ENCODE results near the gene PPT2.
"Not testable (repeated sequence)": the region's sequence is repeated elsewhere in the genome, so short reads cannot be mapped to it uniquely, and the experiment has no call there.

Gene PPT2

DNA sequence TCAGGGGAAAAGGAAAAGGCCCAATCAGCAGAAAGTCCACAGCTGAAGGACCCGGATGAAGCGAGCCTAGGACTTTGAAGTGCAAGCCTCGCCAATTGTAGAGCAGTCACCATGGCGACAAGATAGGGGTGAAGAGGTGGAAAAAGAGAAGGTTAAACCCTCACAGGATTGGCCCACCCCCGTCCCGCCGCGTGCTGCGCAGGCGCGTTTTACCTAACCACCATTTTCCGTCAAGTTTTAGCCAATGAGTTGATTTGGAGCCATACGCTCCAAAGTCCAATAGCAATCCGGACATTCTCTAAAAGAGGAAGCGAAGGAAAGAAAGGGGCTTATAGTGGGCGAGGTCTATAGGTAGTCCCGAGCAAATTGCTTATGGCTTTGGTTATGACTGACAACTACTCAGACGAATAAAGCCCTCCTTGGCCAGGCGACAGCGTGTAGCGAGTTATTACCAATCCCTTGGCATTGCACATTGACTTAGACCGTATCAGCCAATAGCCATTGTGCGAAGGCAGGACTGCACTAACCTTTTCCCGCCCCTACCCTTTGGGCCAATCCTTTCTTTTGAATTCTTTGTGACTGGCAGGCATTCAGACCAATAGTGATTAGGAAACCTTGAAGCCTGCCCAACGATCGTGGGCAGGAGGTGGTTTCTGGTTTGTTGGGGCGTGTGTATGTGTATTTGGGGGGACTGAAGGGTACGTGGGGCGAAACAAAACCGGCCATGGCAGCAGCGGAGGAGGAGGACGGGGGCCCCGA lies 24.0 kb downstream of the PPT2 start, which contains the start of gene RNF5:
TSS of gene RNF5 (plus strand) at position 618 of the 759 bp plus-strand sequence. CDS start at position 725, 107 bp downstream.
- DNase-seq, result peak; percentile 91

DNA sequence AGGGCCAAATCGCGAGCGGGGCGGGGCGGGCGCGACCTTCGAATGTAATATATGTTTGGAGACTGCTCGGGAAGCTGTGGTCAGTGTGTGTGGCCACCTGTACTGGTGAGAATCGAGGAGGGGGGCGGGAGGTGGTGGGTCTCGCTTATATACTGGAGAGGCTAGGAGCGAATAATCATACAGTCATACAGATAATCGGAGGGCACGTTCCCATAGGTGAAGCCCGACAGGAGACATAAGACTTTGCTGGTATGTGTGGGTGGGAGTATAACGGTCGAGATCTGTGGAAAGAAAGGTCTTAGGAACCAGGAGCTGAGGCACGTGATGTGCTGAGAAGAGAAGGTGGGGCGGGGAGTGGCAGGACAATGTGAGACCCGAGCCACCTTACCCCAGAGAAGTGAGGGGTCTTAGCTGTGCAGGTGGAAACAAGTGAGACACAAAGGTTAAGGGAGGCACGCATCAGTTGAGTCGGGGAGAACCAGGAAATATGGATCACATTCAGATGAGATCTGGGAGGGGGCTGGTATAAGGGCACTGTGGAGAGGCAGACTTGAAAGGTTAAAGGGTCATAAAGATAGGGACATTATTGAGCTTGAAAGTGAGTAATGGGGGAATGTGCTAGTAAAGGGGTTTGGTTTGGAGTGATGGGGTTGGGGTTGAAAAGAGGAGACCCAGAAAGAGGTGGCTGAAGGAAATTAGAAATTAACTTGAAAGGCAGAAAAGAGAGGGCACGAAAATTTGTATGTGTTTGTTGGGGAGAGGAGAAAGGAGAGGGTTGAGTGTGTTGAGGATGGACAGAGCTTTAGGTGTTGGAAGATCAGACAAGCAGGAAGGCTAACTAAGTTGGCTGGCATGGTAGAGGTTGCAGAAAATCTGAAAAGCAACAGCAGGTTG lies 24.9 kb downstream of the PPT2 start:
- no peak for DNase-seq

- DNase-seq, result no peak
Observed at GRCh38 chr6:32179766-32180405, 25.9 kb downstream of the PPT2 start.

GRCh38 chr6:32181148-32181702 lies 27.3 kb downstream of the PPT2 start:
- DNase-seq, result no peak

DNA sequence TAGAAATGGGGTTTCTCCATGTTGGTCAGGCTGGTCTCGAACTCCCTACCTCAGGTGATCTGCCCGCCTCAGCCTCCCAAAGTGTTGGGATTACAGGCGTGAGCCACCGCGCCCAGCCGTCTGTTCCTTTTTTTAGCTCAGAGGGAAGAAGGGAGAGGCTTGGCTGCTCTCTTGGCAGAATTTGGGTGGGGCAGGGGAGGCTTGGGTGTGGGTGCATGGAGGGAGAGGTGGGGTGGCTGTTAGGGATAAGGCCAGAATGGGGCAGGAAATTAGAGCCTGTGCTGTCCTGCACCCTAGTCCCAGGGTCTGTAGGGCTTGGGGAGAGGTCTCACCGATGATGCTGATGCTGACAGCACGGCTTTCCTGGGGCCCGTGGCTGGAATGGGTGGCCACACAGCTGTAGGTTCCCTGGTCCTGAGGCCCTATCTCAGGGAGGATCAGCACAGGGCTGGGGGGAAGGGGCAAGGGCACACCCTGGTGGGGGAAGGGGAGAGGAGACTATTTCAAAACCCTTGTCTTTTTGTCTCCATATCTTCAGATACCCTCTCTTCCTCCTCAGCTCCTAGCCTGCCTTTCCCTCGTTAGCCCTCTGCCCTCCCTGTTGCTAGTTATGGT lies 28.1 kb downstream of the PPT2 start:
- DNase-seq, result no peak

DNA sequence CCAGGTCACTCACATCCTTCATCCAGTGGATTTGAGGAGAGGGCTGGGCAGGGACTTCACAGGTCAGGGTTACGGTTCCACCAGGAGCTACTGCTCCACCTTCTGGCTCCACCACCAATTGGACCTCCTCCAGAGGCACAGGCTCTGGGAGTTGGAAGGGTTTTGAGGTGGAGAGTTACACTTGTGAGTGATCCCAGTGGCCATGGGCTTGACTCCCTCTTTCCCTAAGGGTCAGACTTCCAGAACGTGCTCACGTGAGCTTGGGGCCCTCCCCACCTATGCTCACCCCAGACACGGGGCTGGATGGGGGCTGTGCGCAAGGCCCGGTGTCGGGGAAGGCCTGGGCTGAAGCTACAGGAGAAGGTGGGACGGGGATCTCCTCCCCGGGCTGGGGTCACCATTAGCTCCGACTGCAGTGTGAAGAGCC lies 28.6 kb downstream of the PPT2 start:
- no peak for DNase-seq

DNA sequence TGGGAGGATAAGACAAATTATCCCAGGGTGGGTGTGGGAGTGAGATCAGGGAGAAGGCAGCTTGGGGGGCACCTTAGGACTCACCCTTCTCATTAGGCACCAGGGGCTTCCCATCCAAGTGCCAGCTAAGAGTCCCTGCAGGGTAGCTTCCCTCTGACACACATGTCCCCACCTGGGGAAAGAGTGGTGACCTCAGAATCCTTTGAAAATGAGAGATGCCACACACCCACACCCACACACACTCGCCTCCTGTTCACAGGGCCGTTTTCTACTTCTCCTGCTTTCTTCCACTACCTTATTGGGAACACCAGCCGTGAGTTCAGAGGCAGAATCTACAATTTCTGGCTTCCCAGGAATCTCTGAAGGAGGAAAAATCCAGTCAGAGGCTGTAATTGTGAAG lies 29.1 kb downstream of the PPT2 start:
- DNase-seq, result no peak

- no peak for DNase-seq
Observed at GRCh38 chr6:32183483-32184083, 29.6 kb downstream of the PPT2 start.

- DNase-seq, result no peak
Observed at GRCh38 chr6:32184084-32184640, 30.2 kb downstream of the PPT2 start, which contains the start of gene AGER. AGER (minus strand) TSS chr6:32184253; CDS start chr6:32184222, 31 bp downstream.

DNA sequence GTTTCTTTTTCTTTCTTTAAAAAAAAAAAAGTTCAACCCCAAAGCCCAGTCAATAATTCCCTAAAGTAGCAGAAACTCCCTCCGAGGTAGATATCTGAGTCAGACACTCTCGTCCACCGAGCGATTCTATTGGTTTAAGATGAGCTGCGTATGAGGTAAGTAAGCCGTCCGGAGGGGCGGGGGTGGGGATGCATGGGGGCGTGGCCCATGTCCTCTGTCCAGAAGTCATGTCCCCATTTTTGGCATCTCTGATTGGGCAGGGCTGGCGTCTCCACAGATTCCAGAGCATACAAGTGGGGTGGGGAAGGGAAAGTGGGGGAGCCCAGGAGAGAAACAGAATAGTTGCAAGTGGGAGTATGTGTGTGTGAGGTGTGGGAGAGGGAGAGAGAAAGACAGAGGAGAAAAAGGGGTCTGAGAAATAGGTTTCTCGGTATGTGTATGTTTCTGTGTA lies 31.8 kb downstream of the PPT2 start:
- peak; percentile 76 for DNase-seq

DNA sequence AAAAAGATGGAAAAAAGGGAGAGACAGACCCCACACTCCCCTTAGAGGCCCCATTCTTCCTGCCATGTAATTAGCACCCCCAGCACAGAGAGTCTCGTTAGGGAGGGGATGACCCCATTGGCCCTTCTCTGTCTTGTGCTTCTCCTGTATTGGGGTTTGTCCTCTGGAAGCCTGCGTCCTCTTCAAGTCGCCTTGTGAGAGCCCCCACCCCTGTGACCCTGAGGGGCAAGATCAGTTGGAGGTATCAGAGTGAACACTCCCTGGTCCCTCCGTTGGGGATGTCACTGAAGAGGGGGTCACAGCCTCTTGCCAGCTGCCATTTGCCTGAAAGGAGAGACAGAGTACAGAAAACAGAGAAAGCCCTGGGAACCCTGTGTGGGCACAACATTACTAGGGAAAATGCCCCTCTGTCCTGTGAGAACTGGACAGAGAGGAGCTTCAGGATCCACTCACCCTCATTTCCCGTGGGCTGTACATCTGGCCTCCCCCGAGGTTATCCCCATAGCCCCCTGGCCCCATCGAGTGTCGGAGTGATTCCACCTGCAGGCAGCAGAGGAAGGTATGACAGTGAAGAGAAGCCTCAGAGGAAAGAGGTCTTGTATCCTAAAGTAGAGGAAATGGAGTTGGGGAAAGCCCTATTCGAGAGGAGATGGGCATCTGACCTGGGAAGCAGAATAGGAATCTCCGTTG lies 32.4 kb downstream of the PPT2 start:
- not testable (repeated sequence) for DNase-seq

DNA sequence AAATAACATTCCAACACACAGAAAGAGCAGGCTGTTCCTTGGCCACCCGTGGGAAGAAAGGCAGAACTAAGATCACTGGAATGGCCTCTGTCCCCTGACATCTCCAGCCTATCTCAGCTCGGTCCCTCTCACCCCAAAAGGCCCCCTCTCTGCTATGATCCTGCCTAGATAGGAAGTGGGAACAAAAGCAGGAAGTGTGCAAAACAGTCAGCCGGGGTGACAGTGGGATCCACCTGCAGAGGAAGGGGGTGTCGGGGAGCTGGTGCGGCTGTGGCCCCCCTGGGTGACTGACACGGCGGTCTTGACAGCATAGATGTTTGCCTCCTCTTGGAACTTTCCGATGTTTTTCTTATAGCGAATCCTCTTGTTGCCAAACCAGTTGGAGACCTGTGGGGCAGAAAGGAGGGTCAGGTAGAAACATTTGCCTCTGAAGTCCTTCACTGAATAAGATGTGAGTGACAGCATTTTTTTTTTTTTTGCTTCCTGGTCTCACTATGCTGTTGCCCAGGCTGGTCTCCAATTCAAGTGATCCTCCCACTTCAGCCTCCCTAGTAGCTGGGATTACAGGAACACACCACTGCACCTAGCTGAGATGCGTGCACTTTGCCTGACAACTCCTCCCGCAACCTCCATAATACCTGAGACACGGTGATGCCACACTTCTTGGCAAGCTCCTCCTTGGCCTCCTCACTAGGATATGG lies 33.2 kb downstream of the PPT2 start:
- DNase-seq, result no peak

DNA sequence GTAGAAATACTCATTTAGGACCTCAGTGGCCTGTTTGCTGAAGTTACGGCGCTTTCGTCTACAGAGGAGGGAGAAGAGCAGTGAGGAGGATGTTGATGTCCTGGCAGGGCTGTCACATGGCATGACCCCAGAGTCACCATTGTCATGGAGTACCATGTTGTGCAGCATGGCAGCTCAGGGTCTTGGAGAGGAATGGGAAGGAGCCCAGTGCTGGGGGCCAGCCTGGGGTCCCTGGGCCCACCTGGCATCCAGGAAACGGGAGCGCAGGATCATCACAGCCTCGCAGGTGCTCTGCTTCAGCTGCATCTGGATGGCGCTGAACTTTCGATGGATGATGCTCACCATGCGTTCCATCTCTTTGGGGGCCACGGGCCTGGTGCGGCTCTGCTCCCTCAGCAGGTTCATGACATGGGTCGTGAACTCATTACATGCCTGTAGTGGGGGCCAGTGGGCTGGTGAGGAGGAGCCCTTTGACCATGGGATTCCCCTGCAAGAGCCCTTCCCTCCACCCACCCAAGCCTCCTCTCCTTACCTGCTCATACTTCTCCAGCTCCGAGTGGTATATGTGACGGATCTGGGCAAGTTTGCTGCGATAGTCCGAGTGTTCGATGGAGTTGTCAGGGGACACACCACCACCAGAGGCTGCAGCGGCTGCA lies 33.9 kb downstream of the PPT2 start:
- not testable (repeated sequence) for DNase-seq

DNA sequence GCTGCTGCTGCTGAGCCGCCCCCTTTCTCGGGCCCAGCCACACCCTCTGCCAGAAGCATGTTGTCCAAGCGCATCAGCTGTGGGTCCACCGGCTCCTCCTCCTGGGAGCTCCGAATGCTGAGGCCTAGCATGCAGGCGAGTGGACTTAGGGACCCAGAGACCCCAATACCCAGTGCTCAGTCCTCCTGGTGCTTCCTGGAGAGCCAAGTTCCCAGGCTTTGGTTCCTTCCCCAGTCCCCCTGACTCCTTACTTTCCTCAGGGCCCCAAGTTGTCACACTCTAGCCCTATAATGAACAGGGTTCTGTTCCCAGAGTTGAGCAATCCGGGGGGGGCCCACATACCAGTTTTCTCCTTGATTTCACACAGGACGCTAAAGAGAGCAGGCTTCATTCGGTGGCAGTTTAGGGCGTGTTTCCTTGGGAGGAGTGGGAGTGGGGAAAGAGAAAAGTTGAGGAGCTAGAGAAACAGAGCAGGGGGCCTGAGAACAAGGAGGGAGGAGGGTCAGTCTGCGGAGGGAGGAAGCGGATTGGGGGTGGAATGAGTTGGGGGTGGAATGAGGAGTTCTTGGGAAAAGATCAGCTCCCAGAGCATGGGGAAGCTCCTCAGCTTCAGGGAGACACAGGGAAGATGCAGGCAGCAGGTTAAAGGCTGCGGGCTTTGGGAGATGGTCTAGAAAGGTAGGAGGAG lies 34.6 kb downstream of the PPT2 start:
- no peak for DNase-seq

- DNase-seq, result no peak
Observed at GRCh38 chr6:32189069-32189741, 35.3 kb downstream of the PPT2 start.

DNA sequence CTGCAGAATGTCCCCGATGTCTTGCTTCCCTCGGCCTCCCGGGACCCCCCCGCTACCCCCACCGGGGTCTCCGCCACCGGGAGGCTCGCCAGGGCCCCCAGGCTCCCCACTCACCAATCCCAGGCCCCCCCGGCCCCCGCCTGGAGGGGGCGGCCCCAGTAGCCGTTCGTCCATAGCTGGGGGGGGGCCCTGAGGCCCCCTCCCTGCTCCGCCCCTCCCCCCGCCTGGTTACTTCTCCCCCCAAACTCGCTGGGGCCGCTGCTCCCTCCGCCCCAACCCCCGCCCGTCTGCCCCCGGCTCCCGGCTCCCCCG lies 35.8 kb downstream of the PPT2 start:
- DNase-seq, result no peak

DNA sequence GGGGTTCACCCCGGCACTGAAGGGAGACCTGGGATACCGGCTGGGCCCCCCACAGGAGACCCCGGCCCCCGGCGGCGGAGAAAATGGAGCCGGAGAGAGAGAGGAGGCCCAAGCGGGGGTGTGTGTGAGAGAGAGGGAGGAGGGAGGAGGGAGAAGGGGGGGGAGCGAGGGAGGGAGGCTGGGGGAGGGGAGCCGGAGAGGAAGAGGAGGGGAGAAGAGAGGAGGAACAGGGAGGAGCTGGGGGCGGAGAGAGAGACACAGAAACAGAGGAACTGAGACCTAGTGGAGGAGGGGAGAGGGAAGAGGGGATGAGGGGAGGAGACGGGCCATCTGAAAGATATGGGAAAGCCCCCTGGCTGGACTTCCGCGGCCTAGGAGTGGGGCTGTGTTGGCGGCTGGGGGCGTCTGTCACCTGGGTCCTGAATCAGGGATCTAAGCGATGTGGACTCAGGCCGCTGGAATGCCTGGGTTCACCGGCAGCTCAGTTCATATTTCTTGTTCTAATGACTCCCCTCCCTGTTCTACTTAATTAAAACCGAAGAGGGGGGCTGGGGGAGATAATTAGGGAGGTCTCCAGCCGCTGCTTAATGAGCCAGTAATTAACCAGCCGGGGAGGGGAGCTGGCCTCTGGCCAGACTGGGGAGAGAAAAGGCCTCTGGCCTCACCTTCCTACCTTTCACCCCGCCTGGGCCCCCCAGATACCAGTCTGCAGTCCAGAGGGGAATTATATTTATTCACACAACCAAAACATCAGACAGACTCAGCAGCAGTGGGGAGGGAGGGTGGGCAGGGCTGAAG lies 36.3 kb downstream of the PPT2 start, which contains the start of gene PBX2:
TSS of gene PBX2 (minus strand) at position 149 of the 798 bp plus-strand sequence. CDS start 287 bp downstream, outside the sequence.
- peak; percentile 89 for DNase-seq

Data from stimulated activated CD8-positive, alpha-beta memory T cell treated with anti-CD3 and anti-CD28 coated beads, Interleukin-4, amount 100 ng/mL, for 48 hours (primary cell).